Lower lobe of right lung (tissue), 2 donors: ENCODE data around the gene WDR62. TPM values are rescaled to one million over a fixed set of nuclear protein-coding genes. Genes with fewer than 3 reads are reported as not detected.

Experiments used
- ATAC-seq, 2 donors: fragments of 200-7000 bp; cut with Tn5 transposase; one replicate each; pipeline ENCODE4 v1.9.1; 2020 to 2022; ENCODE audit warnings: mild to moderate bottlenecking in 2 of 2, moderate library complexity in 2 of 2
- DNase-seq: peaks from one replicate; pipeline ENCODE4 v3.0.0-alpha.2; 2020
- H3K27ac ChIP-seq: fragments of 200-600 bp; one replicate; pipeline ENCODE4 v1.8.0; 2022
- H3K27me3 ChIP-seq: fragments of 200-600 bp; one replicate; pipeline ENCODE4 v1.8.0; 2022; ENCODE audit warnings: low read depth
- H3K36me3 ChIP-seq: fragments of 200-600 bp; one replicate; pipeline ENCODE4 v1.8.0; 2022; ENCODE audit warnings: mild to moderate bottlenecking
- H3K4me1 ChIP-seq: fragments of 200-600 bp; one replicate; pipeline ENCODE4 v1.8.0; 2022
- H3K4me3 ChIP-seq: fragments of 200-600 bp; one replicate; pipeline ENCODE4 v1.8.0; 2022; ENCODE audit warnings: mild to moderate bottlenecking
- H3K9me3 ChIP-seq: fragments of 200-600 bp; one replicate; pipeline ENCODE4 v1.8.0; 2022
- CTCF ChIP-seq: fragments of 200-600 bp; IDR thresholded peaks from one replicate; pipeline ENCODE4 v1.8.0; 2022; ENCODE audit warnings: antibody characterized with exemption, mild to moderate bottlenecking
- intact Hi-C: fragments of 100-400 bp; cut with DNase I; formaldehyde crosslinking; loops from one replicate; pipeline ENCODE4 v1.11.0; 2022
- total RNA-seq: library from RNA; stranded (reverse); fragmentation: NEBNext Ultra II Directional; extraction: Animal tissue kit (Norgen Biotek cat#: 25700); gene quantifications from one replicate; pipeline ENCODE4 v1.2.1, GENCODE V29; 2021
- donor health status: DM: no; HTN: yes; CAD: no; lungs with severe emphysema.

The WDR62 gene
- total RNA-seq, 1 donor from 2014 or later: 1.3 TPM

- Histone ChIP-seq H3K36me3 (no peaks in the 10 kb centered on the region), H3K9me3 (no peaks in the 10 kb centered on the region), H3K27ac (peak within 1 kb of the TSS; percentile 94), H3K27me3 (no peaks in the 10 kb centered on the region), H3K4me3 (peak within 1 kb of the TSS; percentile 70), H3K4me1 (peaks cover 20% of the 10 kb centered on the region)
- intact Hi-C loops: no loop called here
- peak; percentile 62 for TF ChIP-seq CTCF
- peak; percentile 100 for DNase-seq
- ATAC-seq: peak; percentile 98
These were observed 471 bp upstream of the WDR62 start, which contains the start of gene THAP8 for GRCh38 chr19:36054119-36054732. THAP8 (minus strand) TSS chr19:36054285; CDS start chr19:36054217, 68 bp downstream.

DNA sequence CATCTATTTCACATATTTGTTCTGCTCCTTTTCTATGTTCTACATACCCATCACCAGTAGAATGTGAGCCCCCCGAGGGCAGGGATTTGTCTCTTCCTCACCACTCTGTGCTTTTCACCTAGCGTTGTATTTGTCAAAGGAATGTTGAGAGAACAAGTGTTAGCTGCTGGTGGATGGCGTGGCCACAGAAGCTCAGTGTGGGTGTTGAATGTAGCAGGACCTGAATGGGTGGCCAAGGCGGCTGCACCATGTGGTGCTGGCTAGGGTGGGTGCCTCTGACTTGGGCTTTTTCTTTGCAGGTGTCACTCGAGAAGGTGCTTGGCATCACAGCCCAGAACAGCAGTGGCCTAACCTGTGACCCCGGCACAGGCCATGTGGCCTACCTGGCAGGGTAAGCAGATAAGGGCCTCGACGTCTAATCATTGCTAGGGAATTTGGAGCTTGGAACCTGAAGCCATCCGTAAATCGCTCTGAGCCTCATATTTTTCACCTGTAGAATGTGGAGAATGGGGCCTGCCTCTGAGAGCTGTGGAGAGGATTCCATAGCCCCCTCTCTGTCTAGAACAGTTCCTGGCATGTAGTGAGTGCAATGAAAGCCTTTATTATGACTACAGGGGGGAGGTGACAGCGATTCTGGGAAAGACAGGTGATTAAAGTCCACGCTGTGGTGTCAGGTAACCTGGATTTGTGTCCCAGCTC lies 3.9 kb downstream of the WDR62 start:
- ATAC-seq (no peak), DNase-seq (no peak)
- intact Hi-C loops: no loop called here
- Histone ChIP-seq H3K4me3 (no peak overlapping the region), H3K27me3 (no peaks in the 10 kb centered on the region), H3K4me1 (peaks cover 11% of the 10 kb centered on the region), H3K9me3 (no peaks in the 10 kb centered on the region), H3K36me3 (no peaks in the 10 kb centered on the region), H3K27ac (no peak overlapping the region)
- no peak for TF ChIP-seq CTCF

- Histone ChIP-seq H3K27ac (no peak overlapping the region), H3K27me3 (no peaks in the 10 kb centered on the region), H3K4me1 (peaks cover 11% of the 10 kb centered on the region), H3K9me3 (no peaks in the 10 kb centered on the region), H3K4me3 (no peak overlapping the region), H3K36me3 (no peaks in the 10 kb centered on the region)
- ATAC-seq (peak in 1 of 2 donors; percentile 25), DNase-seq (no peak)
- intact Hi-C loops: no loop called here
- TF ChIP-seq CTCF: no peak
These were observed 4.6 kb downstream of the WDR62 start for GRCh38 chr19:36059180-36059910.

GRCh38 chr19:36060430-36060829 lies 5.7 kb downstream of the WDR62 start:
- TF ChIP-seq CTCF: peak; percentile 37
- H3K9me3 ChIP-seq: no peaks in the 10 kb centered on the region
- no peaks in the 10 kb centered on the region for H3K36me3 ChIP-seq
- DNase-seq (no peak), ATAC-seq (peak; percentile 76 to 88)
- peaks cover 5% of the 10 kb centered on the region for H3K4me1 ChIP-seq
- intact Hi-C loops: no loop called here
- no peak overlapping the region for H3K27ac ChIP-seq
- no peak overlapping the region for H3K4me3 ChIP-seq
- no peaks in the 10 kb centered on the region for H3K27me3 ChIP-seq

DNA sequence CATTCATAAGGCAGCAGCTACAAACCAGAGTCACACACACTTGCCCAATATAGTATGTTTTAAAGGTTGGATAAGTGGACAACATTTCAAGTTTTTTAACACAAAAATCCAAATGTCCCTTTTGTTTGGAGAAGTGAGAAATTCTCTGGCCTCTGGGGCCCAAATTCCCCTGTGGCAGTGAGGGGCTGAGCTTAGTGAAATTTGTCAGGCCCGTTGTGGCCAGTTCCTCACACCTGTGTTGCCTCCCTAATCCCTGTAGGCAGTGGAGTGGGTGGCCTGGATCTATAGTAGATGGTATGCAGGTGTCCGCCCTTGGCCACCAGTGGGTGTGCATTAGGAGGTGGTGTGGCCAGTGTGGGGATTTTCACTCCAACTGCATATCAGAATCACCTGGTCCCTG lies 6.7 kb downstream of the WDR62 start:
- intact Hi-C loops: no loop called here
- H3K4me1 ChIP-seq: no peaks in the 10 kb centered on the region
- H3K27me3 ChIP-seq: no peaks in the 10 kb centered on the region
- no peaks in the 10 kb centered on the region for H3K36me3 ChIP-seq
- H3K27ac ChIP-seq: no peak overlapping the region
- H3K9me3 ChIP-seq: no peaks in the 10 kb centered on the region
- ATAC-seq (no peak), DNase-seq (no peak)
- no peak overlapping the region for H3K4me3 ChIP-seq
- TF ChIP-seq CTCF: no peak
